ENCODE results near the gene CMTM4. TPM values are rescaled to one million over a fixed set of nuclear protein-coding genes. Genes with fewer than 3 reads are reported as not detected.
A peak's percentile ranks its signal among the peaks of the same experiment; 100 is the strongest.

CMTM4 gene
- total and polyA plus RNA-seq, 2 experiments from 2014 or later: 14.1 to 77.0 TPM

DNA sequence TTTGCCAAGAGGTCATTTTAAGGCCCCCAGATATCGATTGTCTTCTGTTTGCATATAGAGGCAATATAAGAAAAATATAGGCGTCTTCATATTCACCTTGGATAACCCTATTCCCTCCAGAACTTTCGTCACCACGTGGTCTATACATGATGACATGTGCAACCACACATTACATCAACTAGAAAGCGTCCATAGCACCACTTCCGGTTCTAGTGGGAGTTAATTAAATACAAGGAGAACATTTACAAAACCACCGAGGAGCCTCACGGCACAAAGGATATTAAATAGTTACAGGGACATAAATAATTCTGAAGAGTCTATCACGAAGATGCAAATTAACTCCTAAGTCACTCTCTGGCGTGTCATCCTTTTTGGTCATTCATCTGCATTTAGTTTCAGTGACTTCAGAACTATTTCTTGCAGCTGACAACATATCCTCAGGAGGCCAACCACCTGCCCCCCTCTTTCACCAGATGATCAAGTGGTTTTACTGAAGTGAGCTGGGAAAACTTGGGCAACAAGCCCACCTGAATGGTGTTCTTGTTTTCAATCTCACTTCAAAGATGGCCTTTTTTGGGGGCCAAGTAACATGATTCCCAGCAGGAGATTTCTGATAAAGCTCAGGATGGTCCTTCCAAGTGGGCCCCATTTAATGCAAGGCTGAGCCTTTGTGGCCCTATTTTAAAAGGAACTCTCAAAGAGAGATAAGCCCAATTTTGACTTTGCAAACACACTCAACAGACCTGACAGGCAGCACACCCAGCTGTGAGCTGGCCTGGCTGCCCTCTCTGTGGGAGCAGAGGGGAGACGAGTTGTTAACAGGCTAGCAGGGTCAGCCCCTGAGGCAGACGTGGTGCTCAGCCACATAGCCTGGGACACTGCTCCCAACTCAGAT, 76.8 kb downstream of the CMTM4 start:
- DNase-seq (ENCODE audit: low spot score): no peak
- no peak for TF ChIP-seq ZNF331 (CRISPR knock-in tag; IDR thresholded peaks at IDR 0.05; ENCODE audit: low read depth)
- TF ChIP-seq EZH2phosphoT487 (IDR thresholded peaks at IDR 0.05; ENCODE audit: unreplicated experiment): no peak
- H3K4me1 ChIP-seq (ENCODE audit: insufficient read depth): peaks cover 16% of the 10 kb centered on the region
- no peaks in the 10 kb centered on the region for H3K9me2 ChIP-seq (ENCODE audit: insufficient read depth)
- no peak overlapping the region for H3K27ac ChIP-seq (ENCODE audit: low read depth)
- no peaks in the 10 kb centered on the region for H3K27me3 Mint-ChIP-seq (ENCODE audit: insufficient read depth, low read depth, poor library complexity)
- H4K20me1 ChIP-seq (replicated peaks; ENCODE audit: insufficient read depth): peaks cover 5% of the 10 kb centered on the region; the same call in 1 of the 2 replicates
- no peaks in the 10 kb centered on the region for H3K27me3 ChIP-seq (ENCODE audit: insufficient read depth)
- H3F3A ChIP-seq (replicated peaks; ENCODE audit: low read depth): no peaks in the 10 kb centered on the region
- H3K4me2 ChIP-seq: no peak overlapping the region
- peak; percentile 38 for ATAC-seq
- no peak overlapping the region for H3K4me3 Mint-ChIP-seq
- H3K79me2 ChIP-seq (replicated peaks; ENCODE audit: insufficient read depth): no peaks in the 10 kb centered on the region
- peaks cover 24% of the 10 kb centered on the region for H3K4me1 Mint-ChIP-seq
- H3K4me3 ChIP-seq: no peak overlapping the region
- H3K36me3 ChIP-seq (ENCODE audit: insufficient read depth): no peaks in the 10 kb centered on the region; the same call in 1 of the 2 replicates
- H3K9me3 Mint-ChIP-seq: no peaks in the 10 kb centered on the region
- no peak overlapping the region for H3K27ac Mint-ChIP-seq
- H3K36me3 Mint-ChIP-seq (ENCODE audit: low read depth): peaks cover 29% of the 10 kb centered on the region
- no peak overlapping the region for H2AFZ ChIP-seq

DNA sequence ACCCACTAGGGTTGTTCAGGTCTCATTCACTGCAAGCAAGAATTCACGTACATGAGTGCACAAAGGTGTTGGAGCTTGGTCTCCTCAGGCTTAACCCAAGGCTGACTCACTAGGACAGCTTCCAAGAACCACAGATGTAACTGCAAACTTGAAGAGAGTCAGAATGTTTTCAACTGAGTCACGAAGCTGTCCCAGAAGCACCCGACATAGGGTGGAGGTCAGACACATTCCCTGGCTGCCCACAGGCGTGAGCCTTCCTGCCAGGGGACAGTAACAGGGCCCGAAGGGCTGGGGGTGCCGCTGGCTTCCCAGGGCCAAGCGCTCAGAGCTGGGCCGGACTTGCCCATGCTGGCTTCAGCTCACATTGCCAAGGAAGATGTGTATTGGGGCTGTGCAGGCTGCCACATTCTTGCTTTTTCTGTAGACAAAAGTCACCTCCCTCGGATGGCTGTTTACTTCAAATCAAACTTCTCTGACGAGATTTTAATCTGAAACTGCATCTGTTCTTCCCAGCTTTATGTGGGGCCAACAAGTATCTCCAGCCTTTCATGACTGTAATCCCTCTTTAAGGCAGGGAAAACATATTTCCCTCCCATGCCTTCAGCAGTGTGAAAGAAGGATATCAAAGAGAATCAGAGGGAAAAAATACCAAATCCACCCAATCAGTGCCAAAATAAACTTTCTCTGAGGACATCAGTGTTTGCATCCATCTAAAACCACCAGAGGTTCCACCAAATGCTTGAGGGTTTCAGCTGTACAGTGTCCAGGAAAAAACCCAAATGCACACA, 77.8 kb downstream of the CMTM4 start:
- Histone ChIP-seq H3F3A (replicated peaks; ENCODE audit: low read depth) (no peaks in the 10 kb centered on the region), H3K4me3 (no peak overlapping the region), H3K27me3 (ENCODE audit: insufficient read depth) (no peaks in the 10 kb centered on the region), H3K79me2 (replicated peaks; ENCODE audit: insufficient read depth) (no peaks in the 10 kb centered on the region), H3K36me3 (ENCODE audit: insufficient read depth) (no peaks in the 10 kb centered on the region; the same call in 1 of the 2 replicates), H3K4me1 (ENCODE audit: insufficient read depth) (peaks cover 16% of the 10 kb centered on the region), H3K27ac (ENCODE audit: low read depth) (no peak overlapping the region), H2AFZ (no peak overlapping the region), H3K9me2 (ENCODE audit: insufficient read depth) (no peaks in the 10 kb centered on the region), H3K4me2 (no peak overlapping the region), H4K20me1 (replicated peaks; ENCODE audit: insufficient read depth) (peaks cover 5% of the 10 kb centered on the region; the same call in 1 of the 2 replicates)
- Mint-ChIP-seq H3K4me3 (no peak overlapping the region), H3K27me3 (ENCODE audit: insufficient read depth, low read depth, poor library complexity) (no peaks in the 10 kb centered on the region), H3K36me3 (ENCODE audit: low read depth) (peaks cover 39% of the 10 kb centered on the region), H3K4me1 (peaks cover 24% of the 10 kb centered on the region), H3K27ac (no peak overlapping the region), H3K9me3 (no peaks in the 10 kb centered on the region; the same call in 2 of the 3 replicates)
- ATAC-seq (no peak), DNase-seq (ENCODE audit: low spot score) (no peak)
- TF ChIP-seq STAT1 (IDR thresholded peaks at IDR 0.05; ENCODE audit: unreplicated experiment) (no peak), JUNB (IDR thresholded peaks at IDR 0.05; ENCODE audit: unreplicated experiment) (no peak), ZNF331 (CRISPR knock-in tag; IDR thresholded peaks at IDR 0.05; ENCODE audit: low read depth) (no peak), EZH2 (IDR thresholded peaks at IDR 0.05; ENCODE audit: low read depth, unreplicated experiment) (no peak)
- TF ChIP-seq, protein P1, sequence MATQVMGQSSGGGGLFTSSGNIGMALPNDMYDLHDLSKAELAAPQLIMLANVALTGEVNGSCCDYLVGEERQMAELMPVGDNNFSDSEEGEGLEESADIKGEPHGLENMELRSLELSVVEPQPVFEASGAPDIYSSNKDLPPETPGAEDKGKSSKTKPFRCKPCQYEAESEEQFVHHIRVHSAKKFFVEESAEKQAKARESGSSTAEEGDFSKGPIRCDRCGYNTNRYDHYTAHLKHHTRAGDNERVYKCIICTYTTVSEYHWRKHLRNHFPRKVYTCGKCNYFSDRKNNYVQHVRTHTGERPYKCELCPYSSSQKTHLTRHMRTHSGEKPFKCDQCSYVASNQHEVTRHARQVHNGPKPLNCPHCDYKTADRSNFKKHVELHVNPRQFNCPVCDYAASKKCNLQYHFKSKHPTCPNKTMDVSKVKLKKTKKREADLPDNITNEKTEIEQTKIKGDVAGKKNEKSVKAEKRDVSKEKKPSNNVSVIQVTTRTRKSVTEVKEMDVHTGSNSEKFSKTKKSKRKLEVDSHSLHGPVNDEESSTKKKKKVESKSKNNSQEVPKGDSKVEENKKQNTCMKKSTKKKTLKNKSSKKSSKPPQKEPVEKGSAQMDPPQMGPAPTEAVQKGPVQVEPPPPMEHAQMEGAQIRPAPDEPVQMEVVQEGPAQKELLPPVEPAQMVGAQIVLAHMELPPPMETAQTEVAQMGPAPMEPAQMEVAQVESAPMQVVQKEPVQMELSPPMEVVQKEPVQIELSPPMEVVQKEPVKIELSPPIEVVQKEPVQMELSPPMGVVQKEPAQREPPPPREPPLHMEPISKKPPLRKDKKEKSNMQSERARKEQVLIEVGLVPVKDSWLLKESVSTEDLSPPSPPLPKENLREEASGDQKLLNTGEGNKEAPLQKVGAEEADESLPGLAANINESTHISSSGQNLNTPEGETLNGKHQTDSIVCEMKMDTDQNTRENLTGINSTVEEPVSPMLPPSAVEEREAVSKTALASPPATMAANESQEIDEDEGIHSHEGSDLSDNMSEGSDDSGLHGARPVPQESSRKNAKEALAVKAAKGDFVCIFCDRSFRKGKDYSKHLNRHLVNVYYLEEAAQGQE (IDR thresholded peaks at IDR 0.05; ENCODE audit: unreplicated experiment): no peak

All from GM23338 (cell line).